GM21529 (cell line): ENCODE data around the gene SPARC.

ENCODE experiments used
- ATAC-seq: cut with Tn5 transposase; IDR thresholded peaks from one replicate; pipeline ENCODE4 v1.9.1; 2021; ENCODE audit not compliant: unreplicated experiment

SPARC gene

DNA sequence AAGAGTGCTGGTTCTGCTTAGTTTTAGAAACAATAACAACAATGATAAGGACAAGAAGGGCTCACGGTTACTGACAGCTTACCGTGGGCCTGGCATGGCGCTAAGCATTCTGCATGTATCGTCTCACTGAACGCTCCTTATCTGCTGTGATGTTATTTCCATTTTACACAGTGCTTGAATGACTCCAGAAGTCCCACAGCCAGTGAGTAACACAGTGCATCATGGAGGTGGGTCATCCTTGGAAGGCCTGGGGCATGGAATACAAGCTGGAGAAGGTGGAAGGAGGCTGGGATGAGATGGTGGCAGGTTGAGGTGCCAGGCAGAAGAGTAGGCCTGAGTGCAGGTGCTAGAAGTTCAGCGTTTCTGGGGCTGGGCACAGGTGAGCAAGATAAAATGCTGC lies 59.1 kb downstream of the SPARC start:
- no peak for ATAC-seq

DNA sequence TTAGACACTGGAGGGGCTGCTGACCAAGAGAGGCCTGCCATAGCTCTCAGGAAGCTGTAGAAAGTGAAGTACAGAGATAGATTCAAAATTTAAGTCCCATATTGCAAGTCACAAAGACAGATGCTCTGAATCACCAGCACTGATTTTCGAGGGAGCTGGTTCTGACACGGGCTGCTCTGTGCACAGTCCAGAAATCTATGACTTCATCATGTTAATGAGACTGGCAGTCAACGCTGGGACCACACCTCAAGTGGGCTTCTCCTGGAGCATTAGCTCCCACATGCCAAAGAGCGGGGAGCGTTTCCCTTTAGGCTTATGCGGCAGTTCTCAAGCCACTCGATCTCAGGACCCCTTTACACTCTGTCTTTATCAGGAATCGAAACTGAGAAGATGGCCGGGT lies 61.4 kb downstream of the SPARC start:
- no peak for ATAC-seq

DNA sequence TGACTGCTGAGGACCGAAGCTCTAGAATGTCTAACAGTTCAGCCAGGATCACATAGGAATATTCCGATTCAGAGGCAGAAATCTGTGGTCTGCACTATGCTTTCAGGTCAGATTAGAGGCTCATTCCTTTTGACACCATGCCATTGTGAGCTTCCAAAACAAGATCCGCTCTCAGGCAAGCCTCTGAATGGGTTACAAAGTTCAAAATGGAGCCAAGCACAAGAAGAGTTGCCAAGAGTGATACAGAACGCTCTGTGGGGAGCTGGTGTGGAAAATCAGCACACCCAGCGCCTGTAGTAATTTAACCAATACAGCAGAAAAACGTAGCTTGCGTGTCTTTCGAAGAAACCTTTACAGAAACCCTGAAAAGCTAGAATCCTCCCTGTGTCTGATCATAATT lies 62.2 kb downstream of the SPARC start:
- ATAC-seq, result no peak

GRCh38 chr5:151622367-151623088 lies 64.2 kb downstream of the SPARC start:
- ATAC-seq, result no peak

- ATAC-seq, result no peak
Measured at GRCh38 chr5:151620461-151620840, 66.3 kb downstream of the SPARC start.

GRCh38 chr5:151619812-151620460 lies 66.8 kb downstream of the SPARC start:
- ATAC-seq, result no peak

DNA sequence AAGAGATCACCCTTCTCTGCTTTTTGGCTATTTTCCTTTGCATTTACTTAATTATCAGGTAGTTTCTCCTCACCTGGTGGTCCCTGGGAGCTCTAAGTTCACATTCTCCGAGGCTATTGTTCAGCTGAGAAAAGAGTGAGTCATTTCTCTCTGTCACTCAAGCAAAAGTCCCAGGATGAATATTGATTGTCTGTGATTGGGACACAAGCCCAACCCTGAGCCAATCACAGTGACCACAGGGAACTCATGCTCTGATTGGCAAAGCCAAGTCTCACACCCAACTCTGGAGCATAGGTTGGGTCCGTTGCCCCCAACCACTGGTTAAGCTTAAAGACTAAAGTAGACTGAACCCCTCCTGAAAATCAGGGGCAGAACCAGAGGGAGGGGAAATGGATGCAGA lies 67.8 kb downstream of the SPARC start:
- no peak for ATAC-seq

DNA sequence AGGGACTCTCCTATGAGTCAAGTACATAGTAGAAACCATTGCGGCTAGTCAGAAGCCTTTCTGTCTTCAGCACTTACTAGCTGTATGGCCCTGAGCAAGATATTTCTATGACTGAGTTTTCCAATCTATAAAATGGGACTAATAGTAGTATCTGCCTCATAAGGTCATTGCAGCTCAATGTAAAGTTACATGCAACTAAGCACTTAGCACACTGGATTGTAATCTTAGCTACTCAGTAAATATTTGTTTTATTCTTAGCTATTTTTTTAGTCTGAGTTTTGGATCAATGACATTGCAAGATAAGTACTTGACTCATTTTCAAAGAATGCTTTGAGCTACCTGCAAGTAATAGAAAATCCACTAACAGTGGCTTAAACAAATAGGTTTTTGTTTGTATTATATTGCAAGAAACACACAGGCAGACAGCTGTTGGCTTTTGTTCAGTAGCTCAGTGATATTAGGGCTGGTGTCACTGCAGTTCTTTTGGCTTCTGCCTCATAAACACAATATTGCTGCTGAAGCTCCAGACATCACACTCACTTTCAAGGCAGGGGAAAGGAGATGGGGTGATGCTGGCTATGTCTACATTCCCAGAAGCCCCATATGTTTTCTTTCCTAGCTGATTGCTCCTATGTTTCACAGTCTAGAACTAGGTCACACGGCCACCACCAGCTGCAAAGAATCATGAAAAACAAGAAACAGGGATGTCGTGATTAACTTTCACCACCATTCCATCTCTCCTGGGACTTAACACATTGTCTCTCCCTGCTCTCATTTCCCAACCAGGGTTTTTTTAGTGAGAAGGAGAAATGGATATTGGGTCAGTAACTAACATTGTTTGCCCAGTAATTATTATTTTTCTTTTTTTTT lies 68.6 kb downstream of the SPARC start:
- no peak for ATAC-seq

- no peak for ATAC-seq
Measured at GRCh38 chr5:151617383-151617840, 69.3 kb downstream of the SPARC start.

GRCh38 chr5:151615431-151615830 lies 71.3 kb downstream of the SPARC start:
- no peak for ATAC-seq

GRCh38 chr5:151614565-151614964 lies 72.2 kb downstream of the SPARC start:
- no peak for ATAC-seq

DNA sequence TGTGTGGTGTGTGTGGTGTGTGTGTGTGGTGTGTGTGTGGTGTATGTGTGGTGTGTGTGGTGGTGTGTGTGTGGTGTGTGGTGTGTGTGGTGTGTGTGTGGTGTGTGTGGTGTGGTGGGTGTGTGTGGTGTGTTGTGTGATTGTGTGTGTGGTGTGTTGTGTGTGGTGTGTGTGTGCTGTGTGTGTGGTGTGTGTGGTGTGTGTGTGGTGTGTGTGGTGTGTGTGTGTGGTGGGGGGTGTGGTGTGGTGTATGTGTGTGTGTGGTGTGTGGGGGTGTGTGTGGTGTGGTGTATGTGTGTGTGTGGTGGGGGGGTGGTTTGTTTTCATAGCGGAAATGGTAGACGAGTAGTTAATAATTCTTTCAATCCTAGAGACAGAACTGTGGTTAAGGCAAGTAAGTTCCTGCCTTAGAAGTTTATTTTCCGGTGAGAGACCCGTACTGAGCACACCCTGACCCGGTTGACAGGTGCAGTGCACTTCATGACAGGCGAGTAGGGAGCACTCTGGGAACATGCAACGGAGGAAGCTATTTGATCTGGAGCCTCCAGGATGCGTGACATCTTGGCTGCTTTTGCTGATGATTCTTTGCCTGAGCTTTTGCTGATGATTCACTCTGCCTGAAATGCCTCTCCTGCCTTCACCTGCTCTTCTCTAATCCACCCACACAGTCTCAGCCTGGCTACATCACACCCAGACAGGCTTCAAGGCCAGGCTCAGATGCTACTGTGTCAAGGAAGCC lies 73.9 kb downstream of the SPARC start:
- ATAC-seq, result peak; percentile 84

GRCh38 chr5:151611127-151611775 lies 75.5 kb downstream of the SPARC start:
- no peak for ATAC-seq
